HepG2 (cell line): Measurements from ENCODE around the gene E2F1. TPM values are rescaled to one million over a fixed set of nuclear protein-coding genes. Genes with fewer than 3 reads are reported as not detected.
A peak's percentile ranks its signal among the peaks of the same experiment; 100 is the strongest.

ENCODE experiments used
- AKNA ChIP-seq: sonication (generic); formaldehyde crosslinking; IDR thresholded peaks from 2 replicates; pipeline ENCODE4 v1.4.0; 2020; ENCODE audit warnings: missing genetic modification reagents, borderline replicate concordance
- DZIP1 ChIP-seq: sonication (generic); formaldehyde crosslinking; IDR thresholded peaks from 2 replicates; pipeline ENCODE4 v1.5.0; 2020; ENCODE audit warnings: mild to moderate bottlenecking, missing genetic modification reagents
- FOXM1 ChIP-seq: sonication (generic); formaldehyde crosslinking; IDR thresholded peaks from 2 replicates; pipeline ENCODE4 v1.5.0; 2020; ENCODE audit warnings: missing genetic modification reagents
- FUBP1 ChIP-seq: sonication (generic); formaldehyde crosslinking; IDR thresholded peaks from 2 replicates; pipeline ENCODE4 v1.5.1; 2020; ENCODE audit warnings: missing genetic modification reagents, mild to moderate bottlenecking, borderline replicate concordance
- KAT8 ChIP-seq: IDR thresholded peaks from 2 replicates; pipeline ENCODE4 v1.6.1; 2016; ENCODE audit warnings: missing genetic modification reagents, missing compliant biosample characterization
- KMT2B ChIP-seq: IDR thresholded peaks from 2 replicates; pipeline ENCODE4 v1.6.1; 2016; ENCODE audit warnings: missing genetic modification reagents, missing compliant biosample characterization
- ZBTB25 ChIP-seq: IDR thresholded peaks from 2 replicates; pipeline ENCODE4 v1.6.1; 2018; ENCODE audit warnings: missing genetic modification reagents
- ZFP1 ChIP-seq: IDR thresholded peaks from 2 replicates; pipeline ENCODE4 v1.6.1; 2016
- ZFP91 ChIP-seq: sonication (generic); formaldehyde crosslinking; IDR thresholded peaks from 2 replicates; pipeline ENCODE4 v1.9.0; 2022; ENCODE audit warnings: missing genetic modification reagents, mild to moderate bottlenecking, borderline replicate concordance
- ZMAT5 ChIP-seq: sonication (generic); formaldehyde crosslinking; IDR thresholded peaks from 2 replicates; pipeline ENCODE4 v1.5.0; 2020; ENCODE audit warnings: mild to moderate bottlenecking, low read depth, missing genetic modification reagents, borderline replicate concordance
- ZNF235 ChIP-seq: sonication (generic); formaldehyde crosslinking; IDR thresholded peaks from 2 replicates; pipeline ENCODE4 v1.8.1; 2023; ENCODE audit warnings: mild to moderate bottlenecking, missing genetic modification reagents, borderline replicate concordance
- ZNF740 ChIP-seq: sonication (generic); formaldehyde crosslinking; IDR thresholded peaks from 2 replicates; pipeline ENCODE4 v1.4.0; 2020; ENCODE audit warnings: missing genetic modification reagents
- ZNF768 ChIP-seq: sonication (generic); formaldehyde crosslinking; IDR thresholded peaks from 2 replicates; pipeline ENCODE4 v1.4.0; 2020; ENCODE audit warnings: missing genetic modification reagents
- ZSCAN30 ChIP-seq: sonication (generic); formaldehyde crosslinking; IDR thresholded peaks from 2 replicates; pipeline ENCODE4 v1.5.0; 2020; ENCODE audit warnings: mild to moderate bottlenecking, missing genetic modification reagents
- polyA plus RNA-seq, 8 experiments: library from polyadenylated mRNA; depleted of rRNA in 3 of 8; stranded (reverse) in 7 of 8; unstranded in 1 of 8; fragments of >200 nt; fragmentation: Illumina TruSeq in 4 of 8; extraction: Trizol in 4 of 8; gene quantifications; 2 replicates each; pipeline versions ENCODE4 v1.2.1 to v1.2.3, GENCODE V29; 2011 to 2016; ENCODE audit warnings: low read depth in 4 of 8, missing spikeins in 1 of 8, mixed read lengths in 1 of 8; ENCODE audit not compliant: insufficient read depth in 1 of 8
- total RNA-seq, 5 experiments: library from RNA; depleted of rRNA; stranded (reverse); fragments of >200 nt; fragmentation: Illumina TruSeq; extraction: Trizol; gene quantifications; 2 replicates each; pipeline ENCODE4 v1.2.3, GENCODE V29; 2016; ENCODE audit warnings: low read depth in 1 of 5

Gene E2F1
- total and polyA plus RNA-seq, 2 of the 13 experiments (the other 11 are each of a cell fraction or from before 2014, with no cell fraction given), result 25.5 to 39.4 TPM

GRCh38 chr20:33686100-33686983 lies at the start of gene E2F1 (continued):
- TF ChIP-seq AKNA (no peak), DZIP1 (CRISPR knock-in tag) (peak; percentile 21; the same call in 1 of the 2 replicates), FUBP1 (CRISPR knock-in tag) (no peak), KMT2B (CRISPR knock-in tag) (peak; percentile 51; the same call in 1 of the 2 replicates), ZBTB25 (peak; percentile 79; the same call in 1 of the 2 replicates), ZNF768 (CRISPR knock-in tag) (peak; percentile 64; the same call in 1 of the 2 replicates), FOXM1 (CRISPR knock-in tag) (peak; percentile 86; the same call in 1 of the 2 replicates), ZFP91 (peak; percentile 78), ZSCAN30 (CRISPR knock-in tag) (peak; percentile 75; the same call in 1 of the 2 replicates), ZFP1 (CRISPR knock-in tag) (no peak), ZNF740 (CRISPR knock-in tag) (no peak), KAT8 (CRISPR knock-in tag) (peak; percentile 77), ZMAT5 (CRISPR knock-in tag) (no peak), ZNF235 (CRISPR knock-in tag) (peak; percentile 91)
